ENCODE measurements around the gene FGD1.

FGD1 gene

DNA sequence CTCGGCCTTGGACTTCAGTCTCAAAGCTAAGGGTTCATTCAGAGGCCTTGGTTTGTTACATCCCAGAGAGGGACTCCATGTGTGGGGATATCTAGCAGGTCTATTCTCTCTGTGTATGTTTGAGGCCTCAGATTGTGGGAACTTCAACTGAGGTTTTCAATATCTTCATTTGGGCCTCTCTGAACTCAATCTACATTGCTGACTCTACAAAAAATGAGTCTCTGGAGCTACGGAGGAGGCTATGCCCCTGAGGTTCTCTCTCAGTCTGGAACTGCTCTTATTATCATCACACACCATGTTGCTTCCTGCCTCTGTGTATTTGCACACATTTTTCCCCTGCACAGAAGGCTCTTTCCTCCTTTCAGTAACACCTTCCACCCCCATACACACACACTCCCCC is 60.9 kb downstream of the FGD1 start:
- no peak overlapping the region for H3K27ac ChIP-seq
- no peaks in the 10 kb centered on the region for H3K9me3 ChIP-seq
- no peaks in the 10 kb centered on the region for H3K27me3 ChIP-seq
- no peaks in the 10 kb centered on the region for H3K4me1 ChIP-seq (ENCODE audit: control insufficient read depth in 1 of 2, insufficient read depth in 1 of 2, low read depth in 1 of 2, low read length in 1 of 2)
- TF ChIP-seq, protein P1, sequence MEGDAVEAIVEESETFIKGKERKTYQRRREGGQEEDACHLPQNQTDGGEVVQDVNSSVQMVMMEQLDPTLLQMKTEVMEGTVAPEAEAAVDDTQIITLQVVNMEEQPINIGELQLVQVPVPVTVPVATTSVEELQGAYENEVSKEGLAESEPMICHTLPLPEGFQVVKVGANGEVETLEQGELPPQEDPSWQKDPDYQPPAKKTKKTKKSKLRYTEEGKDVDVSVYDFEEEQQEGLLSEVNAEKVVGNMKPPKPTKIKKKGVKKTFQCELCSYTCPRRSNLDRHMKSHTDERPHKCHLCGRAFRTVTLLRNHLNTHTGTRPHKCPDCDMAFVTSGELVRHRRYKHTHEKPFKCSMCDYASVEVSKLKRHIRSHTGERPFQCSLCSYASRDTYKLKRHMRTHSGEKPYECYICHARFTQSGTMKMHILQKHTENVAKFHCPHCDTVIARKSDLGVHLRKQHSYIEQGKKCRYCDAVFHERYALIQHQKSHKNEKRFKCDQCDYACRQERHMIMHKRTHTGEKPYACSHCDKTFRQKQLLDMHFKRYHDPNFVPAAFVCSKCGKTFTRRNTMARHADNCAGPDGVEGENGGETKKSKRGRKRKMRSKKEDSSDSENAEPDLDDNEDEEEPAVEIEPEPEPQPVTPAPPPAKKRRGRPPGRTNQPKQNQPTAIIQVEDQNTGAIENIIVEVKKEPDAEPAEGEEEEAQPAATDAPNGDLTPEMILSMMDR (IDR thresholded peaks at IDR 0.05), result no peak
- H3K36me3 ChIP-seq, result no peaks in the 10 kb centered on the region
- H3K4me3 ChIP-seq (ENCODE audit: low read depth in 1 of 2, low read length in 1 of 2), result no peak overlapping the region

DNA sequence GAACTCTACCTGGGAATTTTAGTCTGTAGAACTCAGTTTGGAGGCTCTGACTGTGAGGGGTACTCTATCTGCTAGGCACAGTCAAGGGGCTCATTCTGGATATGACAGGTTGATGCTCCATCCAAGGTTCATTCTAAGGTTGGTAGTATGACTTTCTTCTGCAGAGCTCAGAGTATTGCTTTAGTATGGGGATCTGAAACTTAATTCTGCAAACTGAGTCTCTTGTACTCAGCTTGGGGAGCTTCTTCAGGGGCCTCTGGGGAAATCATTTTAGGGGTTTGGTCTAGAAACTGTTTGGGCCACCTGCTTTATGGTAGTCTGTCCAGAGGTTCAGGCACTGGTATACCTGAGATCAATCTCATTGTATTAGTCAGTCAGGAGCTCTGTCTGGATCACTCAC is 65.5 kb downstream of the FGD1 start:
- Histone ChIP-seq H3K9me3 (no peaks in the 10 kb centered on the region), H3K36me3 (no peaks in the 10 kb centered on the region), H3K27ac (no peak overlapping the region), H3K4me3 (ENCODE audit: low read depth in 1 of 2, low read length in 1 of 2) (no peak overlapping the region), H3K4me1 (ENCODE audit: control insufficient read depth in 1 of 2, insufficient read depth in 1 of 2, low read depth in 1 of 2, low read length in 1 of 2) (no peaks in the 10 kb centered on the region), H3K27me3 (no peaks in the 10 kb centered on the region)
- TF ChIP-seq, protein P1 (IDR thresholded peaks at IDR 0.05), result no peak

DNA sequence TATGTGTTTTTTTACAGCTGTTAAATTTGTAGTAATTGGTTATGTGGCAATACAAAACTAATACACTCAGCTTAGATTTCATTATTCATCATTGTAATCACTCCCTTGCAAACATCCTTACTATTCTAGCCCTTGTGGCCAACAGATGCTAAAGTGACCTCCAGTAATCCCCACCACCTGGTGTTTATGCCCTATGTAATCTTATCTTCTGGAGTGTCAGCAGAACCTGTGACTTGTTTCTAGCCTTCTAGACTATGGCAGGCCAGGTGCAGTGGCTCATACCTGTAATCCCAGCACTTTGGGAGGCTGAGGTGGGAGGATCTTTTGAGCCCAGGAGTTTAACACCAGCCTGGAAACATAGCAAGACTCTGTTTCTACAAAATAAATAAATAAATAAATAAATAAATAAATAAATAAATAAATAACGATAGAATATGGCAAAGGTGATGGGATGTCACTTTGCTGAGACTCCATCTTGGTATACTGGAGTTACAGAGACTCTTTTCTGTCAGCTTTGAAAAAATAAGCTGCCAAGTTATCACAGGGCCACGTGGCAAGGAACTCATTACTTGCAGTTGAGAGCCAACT is 68.1 kb downstream of the FGD1 start:
- Histone ChIP-seq H3K27ac (no peak overlapping the region), H3K27me3 (no peaks in the 10 kb centered on the region), H3K36me3 (no peaks in the 10 kb centered on the region), H3K4me1 (ENCODE audit: control insufficient read depth in 1 of 2, insufficient read depth in 1 of 2, low read depth in 1 of 2, low read length in 1 of 2) (no peaks in the 10 kb centered on the region), H3K4me3 (ENCODE audit: low read depth in 1 of 2, low read length in 1 of 2) (no peak overlapping the region), H3K9me3 (no peaks in the 10 kb centered on the region)
- TF ChIP-seq, protein P1 (IDR thresholded peaks at IDR 0.05), result no peak

DNA sequence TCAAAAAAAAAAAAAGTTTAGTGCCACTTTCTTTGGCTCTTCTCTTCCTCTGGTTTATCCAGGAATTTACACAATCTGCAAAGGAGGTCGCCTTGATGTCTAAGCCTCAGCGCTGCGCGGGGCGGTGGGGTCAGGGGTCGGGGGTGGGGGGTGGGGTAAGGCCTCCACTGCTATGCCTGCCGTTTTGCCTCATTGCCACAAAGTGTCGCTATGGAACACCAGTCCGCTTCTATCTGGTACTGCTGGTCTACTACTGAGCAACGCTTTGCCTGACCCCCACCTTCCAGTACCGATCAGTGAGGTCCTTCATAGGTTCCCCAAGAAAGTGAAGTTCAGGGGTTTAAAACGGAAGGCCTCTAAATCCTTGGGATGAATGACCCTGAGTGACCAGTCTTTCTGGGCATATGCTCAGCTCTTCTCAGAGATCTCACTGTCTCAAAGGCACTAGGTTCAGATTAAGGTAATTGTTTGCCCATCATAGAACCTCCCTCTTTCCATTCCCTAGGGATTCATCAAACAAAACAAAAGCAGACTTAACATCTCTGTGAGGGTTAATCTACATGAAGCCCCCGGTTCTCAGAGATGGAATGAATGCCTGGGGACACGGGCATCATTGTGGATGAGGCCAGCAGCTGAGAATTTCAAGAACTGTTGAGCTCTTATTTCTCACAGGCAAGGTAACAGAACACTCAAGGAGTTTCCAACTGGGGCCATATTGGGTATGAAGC is 72.7 kb downstream of the FGD1 start:
- Histone ChIP-seq H3K36me3 (no peaks in the 10 kb centered on the region), H3K9me3 (no peaks in the 10 kb centered on the region), H3K27me3 (no peaks in the 10 kb centered on the region), H3K4me1 (ENCODE audit: control insufficient read depth in 1 of 2, insufficient read depth in 1 of 2, low read depth in 1 of 2, low read length in 1 of 2) (no peaks in the 10 kb centered on the region), H3K4me3 (ENCODE audit: low read depth in 1 of 2, low read length in 1 of 2) (no peak overlapping the region), H3K27ac (no peak overlapping the region)
- TF ChIP-seq, protein P1 (IDR thresholded peaks at IDR 0.05), result no peak

DNA sequence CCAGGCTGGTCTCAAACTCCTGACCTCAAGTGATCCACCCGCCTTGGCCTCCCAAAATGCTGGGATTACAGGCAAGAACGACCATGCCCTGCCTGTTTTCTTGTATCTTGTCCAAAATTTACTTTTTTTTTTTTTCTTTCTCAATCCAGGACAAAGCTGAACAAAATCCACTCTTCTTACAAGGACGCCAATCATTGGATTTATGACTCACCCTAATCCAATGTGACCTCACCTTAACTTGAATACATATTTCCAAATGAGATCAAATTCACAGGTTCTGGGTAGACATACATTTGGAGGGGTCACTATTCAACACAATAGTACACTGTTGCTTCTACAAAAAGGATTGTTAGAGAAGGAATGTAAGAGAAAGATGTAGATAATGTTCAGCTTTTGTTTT is 73.9 kb downstream of the FGD1 start:
- TF ChIP-seq, protein P1 (IDR thresholded peaks at IDR 0.05), result no peak
- no peak overlapping the region for H3K4me3 ChIP-seq (ENCODE audit: low read depth in 1 of 2, low read length in 1 of 2)
- H3K9me3 ChIP-seq, result no peaks in the 10 kb centered on the region
- no peaks in the 10 kb centered on the region for H3K27me3 ChIP-seq
- no peaks in the 10 kb centered on the region for H3K36me3 ChIP-seq
- H3K27ac ChIP-seq, result no peak overlapping the region
- H3K4me1 ChIP-seq (ENCODE audit: control insufficient read depth in 1 of 2, insufficient read depth in 1 of 2, low read depth in 1 of 2, low read length in 1 of 2), result no peaks in the 10 kb centered on the region
